ENCODE measurements around the gene ERCC6L2. TPM values are rescaled to one million over a fixed set of nuclear protein-coding genes. Genes with fewer than 3 reads are reported as not detected.

The ERCC6L2 gene
- total and polyA plus RNA-seq, 2 of the 4 experiments (the other 2 are of a cell fraction) = 13.0 to 67.6 TPM

DNA sequence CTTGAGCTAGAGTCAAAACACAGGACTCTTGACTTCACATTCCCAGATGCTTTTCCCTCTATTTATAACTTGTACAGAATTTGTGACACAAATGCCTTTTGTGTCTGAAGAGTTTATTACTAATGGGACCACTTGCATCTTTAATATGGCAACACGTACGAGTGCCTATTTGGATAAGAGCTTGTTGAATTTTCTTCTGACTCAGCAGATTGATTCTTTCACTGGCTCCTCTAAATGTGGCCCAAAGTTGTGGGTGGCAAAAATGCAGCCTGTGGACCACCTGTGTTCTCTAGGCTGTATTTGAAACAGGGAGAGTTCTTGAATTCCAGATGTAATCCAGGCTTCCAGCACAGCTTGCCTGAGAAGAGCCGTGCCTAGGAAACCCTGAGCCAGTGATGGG lies 34.1 kb upstream of the ERCC6L2 start:
- POLR2A ChIA-PET (ENCODE audit: unreplicated experiment) = no interaction called here
- Histone ChIP-seq H4K91ac (ENCODE audit: insufficient read depth, low read depth, low read length) (no peak overlapping the region), H2BK120ac (ENCODE audit: low read depth, low read length) (no peak overlapping the region), H3K14ac (replicated peaks; ENCODE audit: low read depth, low read length) (no peak overlapping the region), H4K20me1 (ENCODE audit: insufficient read depth, low read length) (no peaks in the 10 kb centered on the region), H3K4ac (ENCODE audit: low read depth, low read length) (no peak overlapping the region), H4K8ac (ENCODE audit: low read depth in 2 of 2, low read length in 2 of 2) (no peak overlapping the region), H3K9ac (ENCODE audit: low read depth, low read length) (no peak overlapping the region), H4K5ac (ENCODE audit: low read depth, low read length) (no peak overlapping the region), H3K27me3 (ENCODE audit: control insufficient read depth, insufficient read depth, low read length) (no peaks in the 10 kb centered on the region), H2AK9ac (replicated peaks; ENCODE audit: low read depth, low read length, poor library complexity) (no peak overlapping the region), H3K36me3 (ENCODE audit: control insufficient read depth, insufficient read depth, low read length) (no peaks in the 10 kb centered on the region), H3K9me1 (ENCODE audit: insufficient read depth, low read length) (no peaks in the 10 kb centered on the region), H3K18ac (ENCODE audit: low read depth, low read length) (no peak overlapping the region), H3K56ac (ENCODE audit: extremely low read depth, insufficient read depth, low read length) (no peak overlapping the region), H3K9me3 (ENCODE audit: control insufficient read depth, insufficient read depth, low read length) (no peaks in the 10 kb centered on the region; the same call in 1 of the 2 replicates), H3K4me2 (ENCODE audit: low read depth, low read length) (no peak overlapping the region), H3K23ac (ENCODE audit: low read depth, low read length) (no peak overlapping the region), H2AFZ (replicated peaks; ENCODE audit: low read length, poor library complexity) (no peak overlapping the region), H2BK20ac (ENCODE audit: low read depth, low read length) (no peak overlapping the region), H2AK5ac (ENCODE audit: low read depth, low read length) (no peak overlapping the region; the same call in 1 of the 2 replicates), H2BK5ac (ENCODE audit: low read depth, low read length, poor library complexity, severe bottlenecking) (no peak overlapping the region), H3K79me1 (ENCODE audit: low read depth in 1 of 2, low read length in 2 of 2) (no peaks in the 10 kb centered on the region), H3K4me3 (ENCODE audit: insufficient read depth, low read depth, low read length) (no peak overlapping the region), H2BK15ac (ENCODE audit: low read depth, low read length) (no peak overlapping the region), H3K4me1 (ENCODE audit: control insufficient read depth, insufficient read depth, low read length) (no peaks in the 10 kb centered on the region; the same call in 1 of the 2 replicates), H3K27ac (ENCODE audit: insufficient read depth, low read length) (no peak overlapping the region)
- no TSS peak for BruUV-seq (replicated peaks)
- DNase-seq (no peak), ATAC-seq (ENCODE audit: low read depth) (no peak)
- dilution Hi-C loops (cut with HindIII; ENCODE audit: low sequenced_read_pairs, unreplicated experiment) = no loop called here
- TF ChIP-seq POLR2A (IDR thresholded peaks at IDR 0.05; ENCODE audit: low read depth, low read length) (no peak), RFX5 (IDR thresholded peaks at IDR 0.05; ENCODE audit: low read depth, low read length) (no peak), MAFK (IDR thresholded peaks at IDR 0.05; ENCODE audit: low read depth, low read length) (peak; percentile 46; the same call in 1 of the 2 replicates), SMC3 (IDR thresholded peaks at IDR 0.05; ENCODE audit: low read depth, low read length) (no peak)
- WGBS, 2 experiments (ENCODE audit: extremely low coverage in 2 of 2, insufficient read length in 1 of 2) = no CpG with 5 or more reads among the region's 3 CpGs
- intact Hi-C loops (cut with micrococcal nuclease) = no loop called here
- in situ Hi-C loops (cut with MboI; ENCODE audit: low sequenced_read_pairs) = no loop called here
- CTCF ChIA-PET = no interaction called here
